GM23338 (cell line): ENCODE results near the gene DKK2. TPM values are rescaled to one million over a fixed set of nuclear protein-coding genes. Genes with fewer than 3 reads are reported as not detected.

Experiments
- ATAC-seq: fragments of 200-7000 bp; cut with Tn5 transposase; 3 replicates; pipeline ENCODE4 v1.9.1; 2020
- DNase-seq: peaks from one replicate; pipeline ENCODE4 v3.0.0-alpha.2; 2015; ENCODE audit warnings: low spot score
- H2AFZ ChIP-seq: fragments of 200-600 bp; sonication (generic); 2 replicates; pipeline ENCODE4 v1.8.0; 2016; ENCODE audit warnings: antibody characterized with exemption, mild to moderate bottlenecking, moderate library complexity
- H3F3A ChIP-seq: fragments of 200-600 bp; sonication (generic); replicated peaks from 2 replicates; pipeline ENCODE4 v1.8.0; 2017; ENCODE audit warnings: antibody characterized with exemption, mixed run types, low read depth
- H3K27ac ChIP-seq: fragments of 200-600 bp; sonication (generic); 2 replicates; pipeline ENCODE4 v1.6.1; 2016; ENCODE audit warnings: low read depth
- H3K27me3 ChIP-seq: fragments of 200-600 bp; sonication (generic); 2 replicates; pipeline ENCODE4 v1.8.0; 2016; ENCODE audit warnings: mild to moderate bottlenecking, mixed run types, moderate library complexity; ENCODE audit not compliant: insufficient read depth
- H3K36me3 ChIP-seq: fragments of 200-600 bp; sonication (generic); 2 replicates; pipeline ENCODE4 v1.8.0; 2016; ENCODE audit warnings: mild to moderate bottlenecking; ENCODE audit not compliant: insufficient read depth
- H3K4me1 ChIP-seq: fragments of 200-600 bp; sonication (generic); 2 replicates; pipeline ENCODE4 v1.8.0; 2016; ENCODE audit warnings: mild to moderate bottlenecking, moderate library complexity; ENCODE audit not compliant: insufficient read depth
- H3K4me2 ChIP-seq: fragments of 200-600 bp; sonication (generic); 2 replicates; pipeline ENCODE4 v1.7.1; 2017; ENCODE audit warnings: mixed run types
- H3K4me3 ChIP-seq: fragments of 200-600 bp; sonication (generic); 2 replicates; pipeline ENCODE4 v1.6.1; 2016; ENCODE audit warnings: mixed run types
- H3K79me2 ChIP-seq: fragments of 200-600 bp; sonication (generic); replicated peaks from 2 replicates; pipeline ENCODE4 v1.8.0; 2017; ENCODE audit warnings: mild to moderate bottlenecking; ENCODE audit not compliant: insufficient read depth
- H3K9me2 ChIP-seq: fragments of 200-600 bp; sonication (generic); 2 replicates; pipeline ENCODE4 v1.8.0; 2017; ENCODE audit not compliant: insufficient read depth
- H4K20me1 ChIP-seq: fragments of 200-600 bp; sonication (generic); replicated peaks from 2 replicates; pipeline ENCODE4 v1.8.0; 2017; ENCODE audit warnings: mild to moderate bottlenecking; ENCODE audit not compliant: insufficient read depth
- H3K27ac Mint-ChIP-seq: 2 replicates; pipeline ENCODE4 v1.8.0; 2020; ENCODE audit warnings: inconsistent platforms, mild to moderate bottlenecking, moderate library complexity, mixed read lengths
- H3K27me3 Mint-ChIP-seq: 3 replicates; pipeline ENCODE4 v1.8.0; 2022; ENCODE audit warnings: low read depth, mild to moderate bottlenecking, moderate library complexity, mixed read lengths, inconsistent platforms; ENCODE audit not compliant: insufficient read depth, poor library complexity
- H3K36me3 Mint-ChIP-seq: 3 replicates; pipeline ENCODE4 v1.8.0; 2021; ENCODE audit warnings: low read depth, mild to moderate bottlenecking, inconsistent platforms, moderate library complexity, mixed read lengths
- H3K4me1 Mint-ChIP-seq: 3 replicates; pipeline ENCODE4 v1.8.0; 2020; ENCODE audit warnings: mild to moderate bottlenecking, inconsistent platforms, mixed read lengths
- H3K4me3 Mint-ChIP-seq: 3 replicates; pipeline ENCODE4 v1.8.0; 2021; ENCODE audit warnings: moderate library complexity, mild to moderate bottlenecking, inconsistent platforms, mixed read lengths
- H3K9me3 Mint-ChIP-seq: 3 replicates; pipeline ENCODE4 v1.8.0; 2020; ENCODE audit warnings: moderate library complexity, mild to moderate bottlenecking, inconsistent platforms, mixed read lengths
- CREB1 ChIP-seq: fragments of 250-450 bp; sonication (Bioruptor Pico); IDR thresholded peaks from 2 replicates; pipeline ENCODE4 v1.5.0; 2020; ENCODE audit warnings: low read depth, mild to moderate bottlenecking, moderate library complexity
- polyA plus RNA-seq: library from polyadenylated mRNA; unstranded; fragments of >200 nt; fragmentation: Nextera tagmentation; extraction: Ambion mirVana; gene quantifications from 2 replicates; pipeline ENCODE4 v1.2.1, GENCODE V29; 2016
- total RNA-seq: library from RNA; depleted of rRNA; stranded (reverse); fragments of >200 nt; shearing (Covaris generic); gene quantifications from 2 replicates; pipeline ENCODE4 v1.2.3, GENCODE V29; 2014
- TF ChIP-seq, protein P1 (sequence below): fragments of 250-450 bp; sonication (Bioruptor Pico); IDR thresholded peaks from 2 replicates; pipeline ENCODE4 v1.5.0; 2020; ENCODE audit warnings: mild to moderate bottlenecking, moderate library complexity

The DKK2 gene
- total and polyA plus RNA-seq, 2 experiments from 2014 or later: 0.05 TPM; not detected in 1

DNA sequence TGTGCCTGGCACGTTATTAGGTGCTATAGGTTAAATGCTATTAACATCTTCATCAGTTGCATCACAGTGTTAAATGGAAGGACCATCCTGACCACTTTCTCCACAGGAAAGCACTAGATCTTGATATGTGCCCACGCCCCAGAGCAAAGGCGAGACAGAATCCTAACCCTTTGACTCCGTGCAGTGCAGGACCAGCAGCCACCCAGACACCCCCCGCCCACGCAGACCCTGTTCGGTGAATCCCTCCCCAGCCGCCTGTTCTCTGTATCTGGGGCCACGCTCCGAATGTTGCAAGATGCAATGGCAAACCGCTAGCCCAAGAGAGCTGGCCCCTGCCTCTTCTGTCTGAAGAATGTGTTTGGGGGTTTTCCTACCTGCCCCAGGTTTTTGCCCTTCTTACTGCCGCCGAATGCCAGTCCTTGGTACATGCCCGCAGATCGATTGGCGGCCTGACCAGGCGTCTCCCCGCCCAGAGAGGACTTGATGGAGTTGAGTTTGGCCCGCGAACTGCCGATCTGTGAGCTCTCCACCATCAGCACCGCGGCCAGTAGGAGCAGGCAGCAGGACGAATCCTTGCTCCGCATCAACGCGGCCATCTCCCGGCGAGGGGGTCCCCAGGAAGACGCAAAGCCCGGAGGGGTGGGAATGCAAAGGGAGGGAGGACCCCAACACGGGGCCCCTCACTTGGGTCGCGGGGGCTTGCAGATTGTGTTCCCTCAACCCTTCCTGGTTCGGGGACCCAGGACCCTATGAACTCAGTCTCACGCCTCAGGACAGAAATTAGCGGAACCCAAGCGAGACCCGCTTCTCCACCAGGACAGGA lies 906 bp downstream of the DKK2 start:
- Mint-ChIP-seq H3K27me3 (peaks cover 46% of the 10 kb centered on the region), H3K4me1 (peaks cover 17% of the 10 kb centered on the region), H3K36me3 (no peaks in the 10 kb centered on the region), H3K4me3 (peak overlapping the region; percentile 88), H3K27ac (no peak overlapping the region), H3K9me3 (no peaks in the 10 kb centered on the region)
- peaks cover 17% of the 10 kb centered on the region for H3K4me1 ChIP-seq
- peak overlapping the region; percentile 96 for H2AFZ ChIP-seq
- DNase-seq (peak; percentile 74), ATAC-seq (peak; percentile 64)
- no peaks in the 10 kb centered on the region for H3K9me2 ChIP-seq
- peaks cover 64% of the 10 kb centered on the region for H3K27me3 ChIP-seq
- no peaks in the 10 kb centered on the region for H3F3A ChIP-seq
- TF ChIP-seq, protein P1, sequence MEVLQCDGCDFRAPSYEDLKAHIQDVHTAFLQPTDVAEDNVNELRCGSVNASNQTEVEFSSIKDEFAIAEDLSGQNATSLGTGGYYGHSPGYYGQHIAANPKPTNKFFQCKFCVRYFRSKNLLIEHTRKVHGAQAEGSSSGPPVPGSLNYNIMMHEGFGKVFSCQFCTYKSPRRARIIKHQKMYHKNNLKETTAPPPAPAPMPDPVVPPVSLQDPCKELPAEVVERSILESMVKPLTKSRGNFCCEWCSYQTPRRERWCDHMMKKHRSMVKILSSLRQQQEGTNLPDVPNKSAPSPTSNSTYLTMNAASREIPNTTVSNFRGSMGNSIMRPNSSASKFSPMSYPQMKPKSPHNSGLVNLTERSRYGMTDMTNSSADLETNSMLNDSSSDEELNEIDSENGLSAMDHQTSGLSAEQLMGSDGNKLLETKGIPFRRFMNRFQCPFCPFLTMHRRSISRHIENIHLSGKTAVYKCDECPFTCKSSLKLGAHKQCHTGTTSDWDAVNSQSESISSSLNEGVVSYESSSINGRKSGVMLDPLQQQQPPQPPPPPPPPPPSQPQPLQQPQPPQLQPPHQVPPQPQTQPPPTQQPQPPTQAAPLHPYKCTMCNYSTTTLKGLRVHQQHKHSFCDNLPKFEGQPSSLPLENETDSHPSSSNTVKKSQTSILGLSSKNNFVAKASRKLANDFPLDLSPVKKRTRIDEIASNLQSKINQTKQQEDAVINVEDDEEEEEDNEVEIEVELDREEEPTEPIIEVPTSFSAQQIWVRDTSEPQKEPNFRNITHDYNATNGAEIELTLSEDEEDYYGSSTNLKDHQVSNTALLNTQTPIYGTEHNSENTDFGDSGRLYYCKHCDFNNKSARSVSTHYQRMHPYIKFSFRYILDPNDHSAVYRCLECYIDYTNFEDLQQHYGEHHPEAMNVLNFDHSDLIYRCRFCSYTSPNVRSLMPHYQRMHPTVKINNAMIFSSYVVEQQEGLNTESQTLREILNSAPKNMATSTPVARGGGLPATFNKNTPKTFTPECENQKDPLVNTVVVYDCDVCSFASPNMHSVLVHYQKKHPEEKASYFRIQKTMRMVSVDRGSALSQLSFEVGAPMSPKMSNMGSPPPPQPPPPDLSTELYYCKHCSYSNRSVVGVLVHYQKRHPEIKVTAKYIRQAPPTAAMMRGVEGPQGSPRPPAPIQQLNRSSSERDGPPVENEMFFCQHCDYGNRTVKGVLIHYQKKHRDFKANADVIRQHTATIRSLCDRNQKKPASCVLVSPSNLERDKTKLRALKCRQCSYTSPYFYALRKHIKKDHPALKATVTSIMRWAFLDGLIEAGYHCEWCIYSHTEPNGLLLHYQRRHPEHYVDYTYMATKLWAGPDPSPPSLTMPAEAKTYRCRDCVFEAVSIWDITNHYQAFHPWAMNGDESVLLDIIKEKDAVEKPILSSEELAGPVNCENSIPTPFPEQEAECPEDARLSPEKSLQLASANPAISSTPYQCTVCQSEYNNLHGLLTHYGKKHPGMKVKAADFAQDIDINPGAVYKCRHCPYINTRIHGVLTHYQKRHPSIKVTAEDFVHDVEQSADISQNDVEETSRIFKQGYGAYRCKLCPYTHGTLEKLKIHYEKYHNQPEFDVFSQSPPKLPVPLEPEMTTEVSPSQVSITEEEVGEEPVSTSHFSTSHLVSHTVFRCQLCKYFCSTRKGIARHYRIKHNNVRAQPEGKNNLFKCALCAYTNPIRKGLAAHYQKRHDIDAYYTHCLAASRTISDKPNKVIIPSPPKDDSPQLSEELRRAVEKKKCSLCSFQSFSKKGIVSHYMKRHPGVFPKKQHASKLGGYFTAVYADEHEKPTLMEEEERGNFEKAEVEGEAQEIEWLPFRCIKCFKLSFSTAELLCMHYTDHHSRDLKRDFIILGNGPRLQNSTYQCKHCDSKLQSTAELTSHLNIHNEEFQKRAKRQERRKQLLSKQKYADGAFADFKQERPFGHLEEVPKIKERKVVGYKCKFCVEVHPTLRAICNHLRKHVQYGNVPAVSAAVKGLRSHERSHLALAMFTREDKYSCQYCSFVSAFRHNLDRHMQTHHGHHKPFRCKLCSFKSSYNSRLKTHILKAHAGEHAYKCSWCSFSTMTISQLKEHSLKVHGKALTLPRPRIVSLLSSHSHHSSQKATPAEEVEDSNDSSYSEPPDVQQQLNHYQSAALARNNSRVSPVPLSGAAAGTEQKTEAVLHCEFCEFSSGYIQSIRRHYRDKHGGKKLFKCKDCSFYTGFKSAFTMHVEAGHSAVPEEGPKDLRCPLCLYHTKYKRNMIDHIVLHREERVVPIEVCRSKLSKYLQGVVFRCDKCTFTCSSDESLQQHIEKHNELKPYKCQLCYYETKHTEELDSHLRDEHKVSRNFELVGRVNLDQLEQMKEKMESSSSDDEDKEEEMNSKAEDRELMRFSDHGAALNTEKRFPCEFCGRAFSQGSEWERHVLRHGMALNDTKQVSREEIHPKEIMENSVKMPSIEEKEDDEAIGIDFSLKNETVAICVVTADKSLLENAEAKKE (CRISPR knock-in tag): no peak
- H3K4me3 ChIP-seq: peak overlapping the region; percentile 70
- H4K20me1 ChIP-seq: no peaks in the 10 kb centered on the region; the same call in 1 of the 2 replicates
- no peak overlapping the region for H3K27ac ChIP-seq
- H3K4me2 ChIP-seq: peak overlapping the region; percentile 94
- no peaks in the 10 kb centered on the region for H3K36me3 ChIP-seq
- no peaks in the 10 kb centered on the region for H3K79me2 ChIP-seq

DNA sequence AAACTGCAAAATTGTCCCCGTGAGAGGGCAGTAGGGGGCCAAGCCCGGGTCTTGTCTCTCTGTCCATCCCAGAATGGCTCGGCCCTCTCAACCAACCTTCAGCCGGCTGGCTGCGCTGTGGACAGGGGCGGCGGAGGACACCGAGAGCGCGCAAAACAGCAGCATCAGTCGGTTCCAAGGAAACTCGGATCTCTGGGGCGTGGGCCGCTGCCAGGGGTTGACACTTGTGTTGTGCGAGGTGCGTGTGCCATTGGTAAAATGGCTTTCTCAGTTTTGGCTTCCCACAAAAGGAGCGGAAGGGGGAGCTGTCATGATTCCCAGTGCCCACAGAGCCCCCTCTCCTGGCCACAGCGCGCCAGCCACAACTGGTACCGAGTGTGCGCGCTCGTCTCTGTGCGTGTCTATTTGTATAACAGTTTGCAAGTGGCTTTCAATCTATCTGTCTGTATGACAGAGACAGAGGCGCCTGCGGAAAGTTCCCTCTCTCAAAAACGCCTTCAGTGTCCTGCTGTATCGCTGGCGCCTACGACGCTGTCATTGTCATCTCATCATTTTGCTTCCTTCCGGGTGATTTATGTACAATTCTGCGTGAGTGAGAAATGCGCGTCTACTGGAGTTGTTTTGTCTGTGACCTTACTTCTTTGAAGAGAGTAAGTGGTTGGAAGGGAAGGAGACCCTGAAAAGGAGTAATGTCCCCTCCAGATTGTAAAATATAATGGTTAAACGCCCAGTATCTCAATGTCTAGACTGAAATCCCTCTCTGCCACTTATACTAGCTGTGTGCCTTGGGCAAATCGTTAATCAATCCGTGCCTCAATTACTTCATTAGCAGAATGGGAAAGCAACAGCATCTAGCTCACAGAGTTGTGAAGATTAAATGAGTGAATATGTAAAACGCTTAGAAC lies 1.8 kb downstream of the DKK2 start:
- ATAC-seq (peak; percentile 67), DNase-seq (peak; percentile 77)
- H3K79me2 ChIP-seq: no peaks in the 10 kb centered on the region
- H3K9me3 Mint-ChIP-seq: no peaks in the 10 kb centered on the region
- no peaks in the 10 kb centered on the region for H3F3A ChIP-seq
- no peaks in the 10 kb centered on the region; the same call in 1 of the 2 replicates for H4K20me1 ChIP-seq
- peak overlapping the region; percentile 83 for H2AFZ ChIP-seq
- H3K27me3 Mint-ChIP-seq: peaks cover 46% of the 10 kb centered on the region
- no peak overlapping the region for H3K27ac ChIP-seq
- no peak overlapping the region for H3K27ac Mint-ChIP-seq
- no peaks in the 10 kb centered on the region for H3K36me3 ChIP-seq
- H3K4me1 Mint-ChIP-seq: peaks cover 17% of the 10 kb centered on the region
- H3K4me3 ChIP-seq: peak overlapping the region; percentile 70
- H3K4me2 ChIP-seq: peak overlapping the region; percentile 94
- peak overlapping the region; percentile 88 for H3K4me3 Mint-ChIP-seq
- no peaks in the 10 kb centered on the region for H3K9me2 ChIP-seq
- no peaks in the 10 kb centered on the region for H3K36me3 Mint-ChIP-seq
- peaks cover 64% of the 10 kb centered on the region for H3K27me3 ChIP-seq
- peaks cover 17% of the 10 kb centered on the region for H3K4me1 ChIP-seq
- TF ChIP-seq CREB1 (CRISPR knock-in tag): no peak
- TF ChIP-seq, protein P1 (CRISPR knock-in tag): no peak
